ENCODE results near the gene ASB6.

Gene ASB6

DNA sequence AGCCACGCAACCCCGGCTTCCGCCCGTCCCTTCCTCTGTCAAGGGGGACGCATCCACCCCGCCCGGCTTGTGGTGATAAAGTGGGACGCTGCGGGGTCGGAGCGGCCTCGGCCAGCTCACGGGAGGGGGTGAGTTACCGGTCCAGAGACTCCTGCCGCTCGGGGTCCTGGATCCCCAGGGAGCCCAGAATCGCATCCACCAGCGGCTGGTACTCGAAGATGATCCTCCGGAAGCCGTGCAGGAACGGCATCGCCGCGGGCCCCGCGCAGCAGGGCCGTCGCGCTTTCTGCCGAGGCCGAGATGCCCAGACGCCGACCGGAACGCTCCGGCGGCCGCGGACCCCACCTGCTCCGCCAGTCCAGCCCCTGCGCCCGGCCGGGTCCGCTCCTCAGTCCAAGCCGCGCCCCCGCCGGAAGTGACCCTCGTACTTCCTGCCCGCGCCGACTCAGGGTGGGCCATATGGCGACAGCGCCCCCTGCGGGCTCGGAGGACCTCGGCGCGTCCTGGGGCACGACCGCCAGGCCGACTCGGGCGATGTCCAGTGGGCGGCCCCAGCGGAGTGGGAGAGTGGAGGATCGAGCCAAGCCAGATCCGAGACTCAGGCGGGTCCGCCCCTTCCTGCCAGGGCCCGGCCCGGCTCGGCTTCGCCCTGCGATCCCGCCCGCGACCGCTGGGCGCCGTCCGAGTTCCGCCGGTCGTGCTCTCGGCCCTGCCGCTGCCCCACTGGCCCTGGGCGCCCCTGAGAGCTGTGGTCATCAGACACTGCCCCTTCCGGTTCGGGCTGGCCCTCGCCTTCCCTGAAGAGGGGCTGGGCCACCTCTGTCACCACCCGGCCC, at the start of gene ASB6:
TSS of gene ASB6 (minus strand) at position 402 of the 836 bp plus-strand sequence. CDS start at position 250, 152 bp downstream.
- peak; percentile 80 for DNase-seq (ENCODE audit: low read depth)
- peak; percentile 66 for TF ChIP-seq CTCF (IDR thresholded peaks at IDR 0.05; ENCODE audit: control insufficient read depth, insufficient read depth, low read depth, low read length, missing control alignments)
- peak within 1 kb of the TSS; percentile 90 for H3K4me3 ChIP-seq (ENCODE audit: control insufficient read depth, low read depth, low read length)

DNA sequence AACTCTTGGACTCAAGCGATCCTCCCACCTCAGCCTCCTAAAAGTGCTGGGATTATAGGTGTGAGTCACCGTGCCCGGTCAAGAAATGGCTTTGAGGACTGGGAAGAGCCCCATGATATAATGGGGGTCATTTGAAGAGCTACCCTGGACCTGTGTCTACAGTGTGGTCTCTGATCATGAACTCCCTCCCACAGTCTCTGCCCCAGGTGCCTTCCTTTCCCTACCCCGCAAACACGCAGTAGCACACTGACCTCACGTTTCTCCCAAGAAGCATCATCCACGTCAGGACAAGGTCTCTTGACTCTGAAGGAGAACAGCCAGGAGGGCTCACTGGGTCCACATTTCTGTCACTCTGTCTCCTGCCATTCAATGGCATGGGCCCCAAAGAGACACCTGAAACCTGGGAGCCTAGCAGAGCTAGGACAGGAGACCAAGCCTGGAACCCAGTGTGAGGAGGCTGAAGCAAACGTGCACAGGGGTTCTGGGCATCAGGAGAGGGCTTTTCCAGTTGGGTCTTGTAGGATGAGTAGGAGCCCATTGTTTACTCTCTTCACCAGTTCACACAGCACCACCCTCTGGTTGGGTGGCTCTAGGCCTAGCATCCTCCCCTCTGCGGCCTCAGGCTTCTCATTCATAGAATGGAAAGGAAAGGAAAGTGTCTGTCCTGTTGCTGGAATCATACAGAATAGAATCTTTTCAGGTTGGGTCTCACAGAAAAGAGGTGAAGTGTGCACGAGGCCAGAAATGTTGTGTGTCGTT, 46.5 kb upstream of the ASB6 start:
- no peak for TF ChIP-seq CTCF (IDR thresholded peaks at IDR 0.05; ENCODE audit: control insufficient read depth, insufficient read depth, low read depth, low read length, missing control alignments)
- DNase-seq (ENCODE audit: low read depth): no peak
- H3K4me3 ChIP-seq (ENCODE audit: control insufficient read depth, low read depth, low read length): no peak overlapping the region

DNA sequence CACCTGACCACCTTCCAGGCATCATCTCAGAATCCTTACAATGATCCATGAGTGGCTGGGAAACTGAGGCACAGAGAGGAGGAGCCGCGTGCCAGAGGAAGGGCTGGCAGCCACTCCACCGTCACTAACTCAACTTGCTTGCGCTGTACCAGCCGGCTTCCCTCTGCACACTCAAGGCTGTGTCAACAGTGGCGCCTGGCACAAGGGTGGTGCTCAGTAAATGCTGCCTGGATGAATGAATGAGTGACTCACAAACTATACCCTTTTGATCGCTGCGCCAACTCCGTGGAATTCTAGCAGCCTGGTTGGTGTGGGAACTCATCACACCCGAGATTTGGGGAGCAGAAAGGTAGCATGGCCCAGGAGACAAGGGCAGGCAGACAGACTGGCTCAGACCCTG, 45.4 kb upstream of the ASB6 start:
- no peak for DNase-seq (ENCODE audit: low read depth)
- TF ChIP-seq CTCF (IDR thresholded peaks at IDR 0.05; ENCODE audit: control insufficient read depth, insufficient read depth, low read depth, low read length, missing control alignments): no peak
- H3K4me3 ChIP-seq (ENCODE audit: control insufficient read depth, low read depth, low read length): no peak overlapping the region

DNA sequence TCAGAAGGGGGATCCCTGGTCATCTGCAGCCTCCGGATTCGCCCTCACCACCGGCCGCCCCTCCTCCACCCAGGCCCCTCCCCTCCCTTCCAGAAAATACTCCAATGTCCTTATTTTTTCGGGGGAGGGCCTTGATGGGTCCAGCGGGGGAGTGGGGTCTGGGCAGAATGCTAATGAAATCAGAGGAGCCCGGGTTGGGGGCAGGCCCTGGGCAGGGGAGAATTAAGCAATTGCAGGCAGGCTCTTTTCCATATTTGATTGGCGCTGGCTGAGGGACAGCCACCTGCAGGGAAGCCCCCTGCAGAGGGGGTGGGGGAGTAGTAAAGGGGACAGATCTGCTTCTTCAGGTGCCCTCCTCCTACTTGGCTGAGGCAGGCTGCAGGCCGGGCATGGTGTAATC, 44.8 kb upstream of the ASB6 start:
- H3K4me3 ChIP-seq (ENCODE audit: control insufficient read depth, low read depth, low read length): no peak overlapping the region
- TF ChIP-seq CTCF (IDR thresholded peaks at IDR 0.05; ENCODE audit: control insufficient read depth, insufficient read depth, low read depth, low read length, missing control alignments): no peak
- no peak for DNase-seq (ENCODE audit: low read depth)

DNA sequence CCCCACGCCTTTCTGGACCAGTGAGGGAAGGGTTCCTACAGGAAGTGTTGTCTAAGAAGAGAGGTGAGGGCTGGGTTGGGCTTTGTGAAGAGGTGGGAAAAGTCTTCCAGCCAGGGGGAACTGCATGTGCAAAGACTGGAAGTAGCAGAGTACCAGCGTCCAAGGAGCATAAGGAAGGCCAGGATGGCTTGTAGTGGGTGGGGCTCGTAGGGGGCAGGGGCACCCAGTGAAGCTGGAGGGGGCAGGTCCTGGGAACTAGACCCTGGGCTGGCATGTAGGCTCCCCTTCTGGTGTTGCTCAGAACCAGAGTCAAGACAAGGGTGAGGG, 43.9 kb upstream of the ASB6 start:
- TF ChIP-seq CTCF (IDR thresholded peaks at IDR 0.05; ENCODE audit: control insufficient read depth, insufficient read depth, low read depth, low read length, missing control alignments): no peak
- no peak overlapping the region for H3K4me3 ChIP-seq (ENCODE audit: control insufficient read depth, low read depth, low read length)
- DNase-seq (ENCODE audit: low read depth): no peak

GRCh38 chr9:129685220-129685932, 43.4 kb upstream of the ASB6 start:
- DNase-seq (ENCODE audit: low read depth): no peak
- H3K4me3 ChIP-seq (ENCODE audit: control insufficient read depth, low read depth, low read length): no peak overlapping the region
- no peak for TF ChIP-seq CTCF (IDR thresholded peaks at IDR 0.05; ENCODE audit: control insufficient read depth, insufficient read depth, low read depth, low read length, missing control alignments)
